Right atrium auricular region (tissue), 2 donors: ENCODE results near the gene RTN4RL1. TPM values are rescaled to one million over a fixed set of nuclear protein-coding genes. Genes with fewer than 3 reads are reported as not detected.

Experiments used
- microRNA counts, 2 donors: library from miRNA; unstranded; fragments of <30 nt; microRNA quantifications; one replicate each; lab custom pipeline; 2016 to 2017
- microRNA-seq, 2 donors: library from miRNA; unstranded; fragments of <30 nt; microRNA quantifications; one replicate each; pipeline ENCODE4, GENCODE V29; 2016 to 2017; ENCODE audit warnings: borderline number of aligned reads in 2 of 2, borderline replicate concordance in 1 of 2
- total RNA-seq, 2 donors: library from RNA; depleted of rRNA; stranded (reverse); fragments of >200 nt; gene quantifications; one replicate each; pipeline ENCODE4 v1.1.0, GENCODE V29; 2016

RTN4RL1 gene
- total RNA-seq, 2 donors from 2014 or later, result 1.8 to 5.0 TPM

MicroRNA genes within 50 kb of the gene (microRNA counts, 767-probe panel; counts per million panel counts)
- microRNA hsa-miR-132-3p (lab: Ali Mortazavi, UCI) (3,510 to 7,658 counts per million in 2 donors), microRNA hsa-miR-212-3p (lab: Ali Mortazavi, UCI) (0 to 31.0 counts per million in 2 donors)

Small RNA genes lying within 50 kb of the gene (microRNA-seq; reads per million reads assigned to microRNA genes)
- 703 to 987 reads per million in 2 donors for gene MIR132
- 23.4 to 34.6 reads per million in 2 donors for gene MIR212

Other genes starting within 250 kb of the RTN4RL1 start
- gene SMYD4, start 195.4 kb downstream of the RTN4RL1 start, total RNA-seq, result 1 to 10 TPM; 6.2 to 7.1 TPM
- 10 to 100 TPM; 20.9 to 26.9 TPM for gene RPA1, start 195.3 kb downstream of the RTN4RL1 start, total RNA-seq
- gene DPH1, start 4.8 kb upstream of the RTN4RL1 start, total RNA-seq, result 10 to 100 TPM; 17.2 to 21.6 TPM
- gene OVCA2, start 16.7 kb upstream of the RTN4RL1 start, total RNA-seq, result 10 to 100 TPM; 29.6 to 31.7 TPM
- gene HIC1, start 29.8 kb upstream of the RTN4RL1 start, total RNA-seq, result 10 to 100 TPM; 15.5 to 18.0 TPM